ENCODE results near the gene TPO.
"Not testable (repeated sequence)": the region's sequence is repeated elsewhere in the genome, so short reads cannot be mapped to it uniquely, and the experiment has no call there.

TPO gene

GRCh38 chr2:1486670-1487069 lies 73.4 kb downstream of the TPO start:
- DNase-seq, result no peak

- no peak for DNase-seq
Measured at GRCh38 chr2:1487758-1488157, 74.5 kb downstream of the TPO start.

- no peak for DNase-seq
Measured at GRCh38 chr2:1488181-1488671, 75.0 kb downstream of the TPO start.

- no peak for DNase-seq
Measured at GRCh38 chr2:1488851-1489250, 75.6 kb downstream of the TPO start.

GRCh38 chr2:1489486-1489885 lies 76.2 kb downstream of the TPO start:
- DNase-seq, result no peak

GRCh38 chr2:1490381-1490780 lies 77.1 kb downstream of the TPO start:
- DNase-seq, result not testable (repeated sequence)

GRCh38 chr2:1491751-1492150 lies 78.5 kb downstream of the TPO start:
- no peak for DNase-seq

GRCh38 chr2:1492231-1492630 lies 79.0 kb downstream of the TPO start:
- not testable (repeated sequence) for DNase-seq

- no peak for DNase-seq
Measured at GRCh38 chr2:1492711-1493430, 79.6 kb downstream of the TPO start.

GRCh38 chr2:1493431-1494126 lies 80.3 kb downstream of the TPO start:
- no peak for DNase-seq

- no peak for DNase-seq
Measured at GRCh38 chr2:1494257-1494656, 81.0 kb downstream of the TPO start.

- no peak for DNase-seq
Measured at GRCh38 chr2:1494906-1495305, 81.6 kb downstream of the TPO start.

- DNase-seq, result no peak
Measured at GRCh38 chr2:1495676-1496358, 82.6 kb downstream of the TPO start.

GRCh38 chr2:1496359-1496821 lies 83.1 kb downstream of the TPO start:
- DNase-seq, result no peak

- no peak for DNase-seq
Measured at GRCh38 chr2:1497122-1497611, 83.9 kb downstream of the TPO start.

GRCh38 chr2:1498176-1498575 lies 84.9 kb downstream of the TPO start:
- no peak for DNase-seq

GRCh38 chr2:1499033-1499795 lies 86.0 kb downstream of the TPO start:
- DNase-seq, result no peak

GRCh38 chr2:1501038-1501851 lies 88.0 kb downstream of the TPO start:
- no peak for DNase-seq

GRCh38 chr2:1501991-1502390 lies 88.7 kb downstream of the TPO start:
- DNase-seq, result no peak

- no peak for DNase-seq
Measured at GRCh38 chr2:1502891-1503304, 89.6 kb downstream of the TPO start.

- DNase-seq, result no peak
Measured at GRCh38 chr2:1503471-1504310, 90.4 kb downstream of the TPO start.

Data from 8988T (cell line).